Measurements from ENCODE around the gene SNRNP25. TPM values are rescaled to one million over a fixed set of nuclear protein-coding genes. Genes with fewer than 3 reads are reported as not detected.

The SNRNP25 gene
- total and polyA plus RNA-seq, 11 donors, result 41.6 to 127 (median 56.7) TPM

DNA sequence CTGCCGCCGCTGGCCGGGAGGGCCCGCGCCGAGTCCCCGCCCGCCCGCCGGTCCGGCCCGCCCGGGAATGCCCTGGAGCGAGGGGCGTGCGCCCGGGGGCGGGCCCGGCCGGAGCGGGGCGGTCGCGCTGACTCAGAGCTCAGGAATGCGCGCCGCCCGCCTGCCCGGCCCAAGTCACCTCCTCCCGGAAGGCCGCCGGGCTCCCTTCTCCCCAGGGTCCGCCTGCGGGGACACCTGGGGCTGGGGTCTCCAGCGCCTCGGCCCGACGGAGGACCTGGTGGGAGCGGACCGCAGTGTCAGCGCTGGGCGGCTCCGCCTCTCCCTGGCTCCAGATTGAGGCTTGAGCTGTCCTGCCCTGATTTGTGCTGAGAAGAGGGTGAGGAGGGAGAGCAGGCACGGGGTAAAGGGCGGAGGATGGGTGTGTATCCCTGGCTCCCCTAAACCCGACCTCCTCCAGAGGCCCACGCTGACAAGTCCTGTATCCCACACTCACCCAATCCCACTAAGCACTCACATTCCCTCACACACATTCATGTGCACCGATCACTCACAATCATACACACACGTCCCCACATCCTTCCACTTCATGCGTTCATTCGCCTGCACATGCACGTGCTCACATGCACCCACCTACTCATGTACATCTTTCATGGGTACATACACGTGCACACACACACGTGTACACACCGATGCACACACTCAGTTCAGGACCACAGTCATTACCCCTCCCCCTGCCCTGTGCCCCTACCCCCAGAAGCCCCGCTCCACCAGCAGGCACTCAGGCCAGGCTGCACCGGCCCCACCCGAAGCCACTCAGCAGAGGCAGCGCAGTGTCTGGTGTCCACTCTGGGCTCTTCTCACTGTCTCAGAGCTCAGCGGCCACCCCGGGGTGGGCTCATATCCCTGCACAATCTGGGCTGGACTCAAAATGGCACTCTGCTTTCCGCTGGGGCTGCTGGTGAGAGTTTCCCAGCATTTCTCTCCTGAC, 19.2 kb downstream of the SNRNP25 start, which contains the start of gene RHBDF1:
Gene RHBDF1, minus strand, starts transcription at position 71 of the 988 bp plus-strand sequence. CDS start 7,616 bp downstream, outside the sequence.
- Histone ChIP-seq H3K4me3 (peak within 1 kb of the TSS; percentile 63 to 98 (median 76)), H3K36me3 (no peaks in the 10 kb centered on the region), H3K9me3 (no peaks in the 10 kb centered on the region), H3K27me3 (peaks cover 0 to 31% (median 0%) of the 10 kb centered on the region in 9 donors), H3K27ac (peak within 1 kb of the TSS; percentile 87 to 99 (median 96)), H3K4me1 (peaks cover 5 to 93% (median 80%) of the 10 kb centered on the region in 12 donors)
- intact Hi-C loops (cut with DNase I), result no loop called here
- peak in 3 of 4 donors; percentile 24 to 60 (median 51) for ATAC-seq
- TF ChIP-seq, protein P1, sequence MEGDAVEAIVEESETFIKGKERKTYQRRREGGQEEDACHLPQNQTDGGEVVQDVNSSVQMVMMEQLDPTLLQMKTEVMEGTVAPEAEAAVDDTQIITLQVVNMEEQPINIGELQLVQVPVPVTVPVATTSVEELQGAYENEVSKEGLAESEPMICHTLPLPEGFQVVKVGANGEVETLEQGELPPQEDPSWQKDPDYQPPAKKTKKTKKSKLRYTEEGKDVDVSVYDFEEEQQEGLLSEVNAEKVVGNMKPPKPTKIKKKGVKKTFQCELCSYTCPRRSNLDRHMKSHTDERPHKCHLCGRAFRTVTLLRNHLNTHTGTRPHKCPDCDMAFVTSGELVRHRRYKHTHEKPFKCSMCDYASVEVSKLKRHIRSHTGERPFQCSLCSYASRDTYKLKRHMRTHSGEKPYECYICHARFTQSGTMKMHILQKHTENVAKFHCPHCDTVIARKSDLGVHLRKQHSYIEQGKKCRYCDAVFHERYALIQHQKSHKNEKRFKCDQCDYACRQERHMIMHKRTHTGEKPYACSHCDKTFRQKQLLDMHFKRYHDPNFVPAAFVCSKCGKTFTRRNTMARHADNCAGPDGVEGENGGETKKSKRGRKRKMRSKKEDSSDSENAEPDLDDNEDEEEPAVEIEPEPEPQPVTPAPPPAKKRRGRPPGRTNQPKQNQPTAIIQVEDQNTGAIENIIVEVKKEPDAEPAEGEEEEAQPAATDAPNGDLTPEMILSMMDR (IDR thresholded peaks at IDR 0.05), result no peak
- TF ChIP-seq POLR2A (IDR thresholded peaks at IDR 0.05), result no peak
- WGBS, 4 donors, result 21 to 67% (median 22%) methylated on average over 17 to 62 of the region's 62 CpGs
- peak; percentile 68 to 84 (median 78) for DNase-seq

- peak overlapping the region in 11 of 12 donors; percentile 58 to 99 (median 96) for H3K27ac ChIP-seq
- WGBS, 4 donors, result 49 to 64% (median 55%) methylated on average over 7 to 12 of the region's 12 CpGs
- H3K4me3 ChIP-seq, result no peak overlapping the region
- intact Hi-C loops (cut with DNase I), result no loop called here
- H3K4me1 ChIP-seq, result peaks cover 5 to 89% (median 74%) of the 10 kb centered on the region in 12 donors
- no peaks in the 10 kb centered on the region for H3K9me3 ChIP-seq
- peaks cover 0 to 31% (median 0%) of the 10 kb centered on the region in 9 donors for H3K27me3 ChIP-seq
- peaks cover 0 to under 1% (median 0%) of the 10 kb centered on the region in 9 donors for H3K36me3 ChIP-seq
- DNase-seq (peak; percentile 80 to 92 (median 82)), ATAC-seq (peak; percentile 18 to 66 (median 55))
- TF ChIP-seq, protein P1 (IDR thresholded peaks at IDR 0.05), result no peak
- no peak for TF ChIP-seq POLR2A (IDR thresholded peaks at IDR 0.05)
These were observed 20.6 kb downstream of the SNRNP25 start for GRCh38 chr16:74051-74746.

DNA sequence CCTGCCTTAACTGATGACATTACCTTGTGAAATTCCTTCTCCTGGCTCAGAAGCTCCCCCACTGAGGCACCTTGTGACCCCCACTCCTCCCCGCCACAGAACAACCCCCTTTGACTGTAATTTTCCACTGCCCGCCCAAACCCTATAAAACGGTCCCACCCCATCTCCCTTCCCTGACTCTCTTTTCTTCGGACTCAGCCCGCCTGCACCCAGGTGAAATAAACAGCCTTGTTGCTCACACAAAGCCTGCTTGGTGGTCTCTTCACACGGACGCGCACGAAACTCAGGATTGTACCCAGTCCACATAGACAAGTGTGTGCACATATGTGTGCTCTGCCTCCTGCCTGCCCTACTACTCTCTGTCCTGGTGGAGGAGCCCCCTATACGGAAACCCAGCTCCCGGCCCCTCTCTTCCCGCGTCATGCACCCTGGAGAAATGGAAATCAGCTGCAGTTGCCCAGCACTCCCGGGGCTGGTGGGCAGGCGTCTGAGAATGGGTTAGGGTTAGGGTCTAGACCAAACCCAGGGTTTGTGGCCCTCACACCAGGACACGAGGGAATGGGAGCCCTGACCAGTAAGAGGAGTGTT, 21.2 kb downstream of the SNRNP25 start:
- Histone ChIP-seq H3K27ac (peak overlapping the region; percentile 91 to 99 (median 96)), H3K9me3 (no peaks in the 10 kb centered on the region), H3K36me3 (peaks cover 0 to 7% (median 6%) of the 10 kb centered on the region in 9 donors), H3K4me1 (peaks cover 5 to 89% (median 73%) of the 10 kb centered on the region in 12 donors), H3K27me3 (peaks cover 0 to 31% (median 0%) of the 10 kb centered on the region in 9 donors), H3K4me3 (peak overlapping the region in 1 of 12 donors; percentile 15)
- 84 to 90% (median 86%) methylated on average over 13 to 16 of the region's 16 CpGs for WGBS, 4 donors
- ATAC-seq (no peak), DNase-seq (no peak)
- intact Hi-C loops (cut with DNase I), result no loop called here
- TF ChIP-seq, protein P1 (IDR thresholded peaks at IDR 0.05), result no peak
- no peak for TF ChIP-seq POLR2A (IDR thresholded peaks at IDR 0.05)
